ENCODE results near the gene DPT. TPM values are rescaled to one million over a fixed set of nuclear protein-coding genes. Genes with fewer than 3 reads are reported as not detected.

DPT gene
- polyA plus RNA-seq, 3 donors = 0.07 to 0.25 TPM; not detected in 1

- DNase-seq = no peak
Observed at GRCh38 chr1:168706391-168706992, 22.5 kb downstream of the DPT start.

- DNase-seq = no peak
Observed at GRCh38 chr1:168700575-168701268, 28.3 kb downstream of the DPT start.

- DNase-seq = no peak
Observed at GRCh38 chr1:168698453-168698852, 30.6 kb downstream of the DPT start.

- no peak for DNase-seq
Observed at GRCh38 chr1:168697356-168698126, 31.5 kb downstream of the DPT start.

GRCh38 chr1:168696125-168696760 is 32.8 kb downstream of the DPT start:
- no peak for DNase-seq

- no peak for DNase-seq
Observed at GRCh38 chr1:168693872-168694238, 35.2 kb downstream of the DPT start.

- no peak for DNase-seq
Observed at GRCh38 chr1:168693197-168693871, 35.7 kb downstream of the DPT start.

- DNase-seq = no peak
Observed at GRCh38 chr1:168692472-168692871, 36.5 kb downstream of the DPT start.

- no peak for DNase-seq
Observed at GRCh38 chr1:168691541-168691940, 37.5 kb downstream of the DPT start.

- no peak for DNase-seq
Observed at GRCh38 chr1:168689726-168690602, 39.0 kb downstream of the DPT start.

- DNase-seq = no peak
Observed at GRCh38 chr1:168689327-168689657, 39.7 kb downstream of the DPT start.

- no peak for DNase-seq
Observed at GRCh38 chr1:168688644-168689326, 40.2 kb downstream of the DPT start.

- DNase-seq = no peak
Observed at GRCh38 chr1:168687816-168688215, 41.2 kb downstream of the DPT start.

- no peak for DNase-seq
Observed at GRCh38 chr1:168686666-168687065, 42.3 kb downstream of the DPT start.

GRCh38 chr1:168683871-168684270 is 45.1 kb downstream of the DPT start:
- no peak for DNase-seq

- no peak for DNase-seq
Observed at GRCh38 chr1:168676861-168677260, 52.1 kb downstream of the DPT start.

- no peak for DNase-seq
Observed at GRCh38 chr1:168676029-168676812, 52.8 kb downstream of the DPT start.

- no peak for DNase-seq
Observed at GRCh38 chr1:168673974-168674683, 54.9 kb downstream of the DPT start.

- DNase-seq = no peak
Observed at GRCh38 chr1:168672278-168672677, 56.7 kb downstream of the DPT start.

Measured in renal pelvis (tissue), 4 donors.